LHCN-M2 (cell line): ENCODE measurements around the gene OR4F6. TPM values are rescaled to one million over a fixed set of nuclear protein-coding genes. Genes with fewer than 3 reads are reported as not detected.
A peak's percentile ranks its signal among the peaks of the same experiment; 100 is the strongest.
"Not testable (repeated sequence)": the region's sequence is repeated elsewhere in the genome, so short reads cannot be mapped to it uniquely, and the experiment has no call there.

Experiments used
- DNase-seq: peaks from one replicate; pipeline ENCODE4 v3.0.0-alpha.2; 2012; ENCODE audit warnings: low read depth
- polyA plus RNA-seq: library from polyadenylated mRNA; unstranded; fragments of >200 nt; gene quantifications from one replicate; pipeline ENCODE4 v1.2.1, GENCODE V29; 2012; ENCODE audit warnings: missing spikeins
- total RNA-seq: library from RNA; depleted of rRNA; stranded (reverse); fragments of >200 nt; gene quantifications from 2 replicates; pipeline ENCODE4 v1.2.3, GENCODE V29; 2014; rRNA removed

The OR4F6 gene, protein sequence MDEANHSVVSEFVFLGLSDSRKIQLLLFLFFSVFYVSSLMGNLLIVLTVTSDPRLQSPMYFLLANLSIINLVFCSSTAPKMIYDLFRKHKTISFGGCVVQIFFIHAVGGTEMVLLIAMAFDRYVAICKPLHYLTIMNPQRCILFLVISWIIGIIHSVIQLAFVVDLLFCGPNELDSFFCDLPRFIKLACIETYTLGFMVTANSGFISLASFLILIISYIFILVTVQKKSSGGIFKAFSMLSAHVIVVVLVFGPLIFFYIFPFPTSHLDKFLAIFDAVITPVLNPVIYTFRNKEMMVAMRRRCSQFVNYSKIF
- total RNA-seq, result not detected in 2 replicates
- polyA plus RNA-seq, result not detected

- DNase-seq, result no peak
These were observed at the start of gene OR4F6 for GRCh38 chr15:101803209-101803608. Gene OR4F6, plus strand, starts transcription at chr15:101803509. Its CDS starts 2,211 bp downstream, at chr15:101805720.

DNA sequence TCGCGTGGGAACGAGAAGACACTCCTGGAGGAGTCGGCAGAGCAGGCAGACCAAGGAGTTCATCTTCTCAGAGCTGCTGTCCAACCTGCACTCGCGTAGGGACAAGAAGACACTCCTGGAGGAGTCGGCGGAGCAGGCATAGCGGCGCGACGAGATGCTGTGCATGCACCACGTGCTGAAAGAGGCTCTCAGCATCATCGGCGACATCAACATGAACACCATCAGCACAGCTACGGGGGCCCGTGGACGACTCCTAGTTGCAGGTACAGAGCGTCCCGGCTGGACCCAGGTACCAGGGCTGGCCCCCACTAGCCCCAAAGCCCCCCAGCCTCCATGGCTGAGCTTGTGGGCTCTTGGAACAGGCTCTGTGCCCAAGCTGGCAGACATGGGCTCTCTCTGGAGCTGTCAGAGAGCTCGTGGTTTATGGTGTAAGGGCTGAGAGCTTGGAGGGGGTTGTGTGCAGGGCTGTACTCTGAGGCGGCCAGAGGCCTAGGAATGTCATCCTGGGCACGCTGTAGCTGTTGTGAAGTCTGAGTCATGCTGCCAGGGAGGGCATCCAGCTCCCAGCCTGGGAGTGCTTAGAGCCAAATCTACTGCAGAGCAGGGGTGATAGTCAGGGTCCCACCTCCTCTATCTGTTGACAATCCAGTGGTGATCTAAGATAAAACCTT is 38.5 kb upstream of the OR4F6 start:
- DNase-seq, result peak; percentile 2

- not testable (repeated sequence) for DNase-seq
These were observed 38.0 kb upstream of the OR4F6 start for GRCh38 chr15:101765340-101765671.

GRCh38 chr15:101765772-101766456 is 37.4 kb upstream of the OR4F6 start:
- DNase-seq, result no peak

DNA sequence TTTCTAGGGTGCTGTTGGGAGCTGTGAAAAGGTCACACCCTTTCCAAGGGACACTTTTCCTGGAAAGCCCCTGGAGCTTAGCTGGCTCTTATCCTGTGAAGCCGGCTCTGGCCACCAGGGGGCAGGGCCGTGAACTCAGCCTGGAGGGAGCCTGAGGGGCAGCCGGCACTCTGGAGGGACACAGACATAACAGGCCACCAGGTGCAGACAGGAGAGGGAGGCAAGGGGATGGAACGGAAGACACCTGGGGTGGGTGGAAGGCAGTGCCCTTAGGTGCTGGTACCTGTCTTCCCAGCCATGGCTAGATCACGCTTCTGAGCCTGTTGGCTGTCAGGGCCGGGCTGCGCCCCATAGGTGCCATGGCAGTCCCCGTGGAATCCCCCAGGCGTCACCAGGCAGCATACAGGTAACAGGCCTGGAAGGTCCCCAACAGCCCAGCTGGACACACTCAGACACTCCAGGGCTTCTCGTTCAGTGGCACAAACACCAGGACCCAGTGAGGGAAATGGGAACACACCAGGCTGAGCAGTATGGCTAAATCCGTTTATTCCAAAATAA is 36.1 kb upstream of the OR4F6 start:
- not testable (repeated sequence) for DNase-seq

GRCh38 chr15:101772921-101773320 is 30.4 kb upstream of the OR4F6 start:
- DNase-seq, result no peak

DNA sequence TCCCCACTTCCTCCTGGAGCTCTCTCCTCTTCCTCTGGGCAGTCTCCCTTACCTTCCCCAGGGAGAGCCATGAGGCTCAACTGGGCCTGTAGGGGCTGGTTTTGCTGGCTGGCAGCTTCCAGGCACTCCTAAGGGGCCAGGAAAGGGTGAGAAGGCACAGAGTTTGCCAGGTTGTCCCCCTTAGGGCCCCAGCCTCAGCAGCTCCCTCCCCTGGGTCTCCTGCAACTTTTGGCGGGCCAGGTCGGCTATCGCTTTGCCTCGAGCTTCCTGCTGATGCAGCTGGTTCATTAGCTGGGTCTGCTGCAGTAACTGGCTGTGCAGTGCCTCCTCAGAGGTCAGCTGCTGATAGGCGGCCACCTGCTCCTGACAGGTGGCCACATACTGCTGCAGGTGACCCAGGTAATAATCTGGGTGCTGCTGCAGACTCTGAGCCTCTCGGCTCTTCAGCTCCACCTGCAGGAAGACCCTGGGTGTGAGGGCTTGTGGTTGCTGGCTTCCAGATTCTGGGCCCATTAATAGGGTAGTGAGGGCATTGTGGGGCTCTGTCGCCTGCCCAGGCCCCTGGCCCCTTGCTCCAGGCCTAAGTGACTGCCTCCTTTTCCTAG is 29.7 kb upstream of the OR4F6 start:
- no peak for DNase-seq

DNA sequence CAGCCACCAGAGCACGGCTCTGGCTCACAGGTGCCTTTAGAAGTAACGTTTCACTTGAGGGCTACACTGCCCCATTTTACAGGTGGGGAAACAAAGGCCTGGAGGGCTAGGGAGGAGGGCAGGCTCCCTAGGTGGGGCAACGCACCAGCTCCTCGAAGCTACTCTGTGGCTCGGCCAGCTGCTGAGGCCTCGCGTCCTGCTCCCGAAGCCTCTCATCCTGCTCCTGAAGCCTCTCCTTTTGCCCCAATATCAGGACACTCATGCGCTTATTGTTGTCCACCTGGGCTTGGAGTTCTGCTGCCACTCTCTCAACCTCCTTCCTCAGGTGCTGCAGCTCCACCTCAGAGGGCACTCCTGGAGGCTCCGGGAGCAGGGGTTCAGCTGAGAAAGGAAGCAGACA is 28.2 kb upstream of the OR4F6 start:
- DNase-seq, result no peak

GRCh38 chr15:101778576-101778975 is 24.7 kb upstream of the OR4F6 start:
- DNase-seq, result not testable (repeated sequence)

DNA sequence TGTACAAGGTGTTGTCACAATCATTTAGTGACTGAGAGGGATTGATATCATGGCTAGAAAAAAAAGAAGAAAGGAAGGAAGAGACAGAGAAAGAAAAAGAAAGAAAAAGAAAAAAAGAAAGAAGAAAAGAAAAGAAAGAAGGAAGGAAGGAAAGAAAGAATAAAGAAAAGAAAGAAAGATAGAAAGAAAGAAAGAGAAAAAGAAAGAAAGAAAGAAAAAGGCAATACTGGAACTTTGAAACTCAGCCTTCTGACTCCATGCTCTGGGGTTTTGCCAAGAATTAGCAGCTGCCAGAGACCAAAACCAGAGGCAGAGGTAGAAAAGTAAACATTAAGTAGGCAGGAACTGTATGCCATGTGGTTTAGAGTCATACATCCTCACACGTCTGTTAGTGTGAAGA is 23.1 kb upstream of the OR4F6 start:
- DNase-seq, result peak; percentile 61

DNA sequence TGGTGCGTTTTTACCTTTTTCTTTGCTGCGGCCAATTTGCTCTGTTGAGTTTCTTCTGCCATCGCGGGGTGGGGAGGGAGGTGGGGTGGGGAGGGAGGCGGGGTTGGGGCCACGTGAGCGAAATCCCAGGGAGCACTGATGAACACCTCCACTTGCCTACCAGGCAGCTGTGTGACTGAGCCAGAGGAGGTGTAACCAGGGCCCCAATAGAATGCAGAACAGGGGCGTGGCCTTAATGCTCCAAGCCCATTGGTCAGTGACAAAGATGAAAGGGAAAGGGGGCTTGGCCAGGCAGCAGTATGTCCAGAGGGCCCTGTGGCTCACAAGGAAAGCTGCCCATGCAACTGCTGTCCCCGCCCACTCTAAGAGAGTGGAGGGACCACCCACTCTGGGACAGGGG is 21.4 kb upstream of the OR4F6 start:
- DNase-seq, result no peak

GRCh38 chr15:101784644-101785043 is 18.7 kb upstream of the OR4F6 start:
- no peak for DNase-seq

- DNase-seq, result not testable (repeated sequence)
These were observed 16.9 kb upstream of the OR4F6 start for GRCh38 chr15:101786422-101786821.

DNA sequence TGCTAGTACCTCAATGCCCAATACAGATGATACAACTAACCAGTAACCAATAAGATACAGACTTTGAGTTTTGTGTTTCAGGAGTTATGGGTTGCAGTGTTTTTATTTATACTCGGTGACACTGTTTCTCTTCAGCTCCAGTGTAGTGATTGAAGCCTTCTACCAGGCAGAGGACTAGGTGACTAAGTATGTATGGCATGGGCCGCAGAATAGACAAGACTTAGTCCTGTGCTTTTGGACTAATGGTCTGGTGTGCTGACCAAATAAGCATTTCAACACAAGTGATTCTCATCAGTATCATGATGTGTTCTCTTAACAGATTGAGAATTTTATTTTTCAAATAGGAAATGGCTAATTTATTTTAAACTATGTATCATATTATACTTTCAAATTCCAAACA is 15.3 kb upstream of the OR4F6 start:
- DNase-seq, result not testable (repeated sequence)

GRCh38 chr15:101788503-101789269 is 14.6 kb upstream of the OR4F6 start:
- DNase-seq, result not testable (repeated sequence)

DNA sequence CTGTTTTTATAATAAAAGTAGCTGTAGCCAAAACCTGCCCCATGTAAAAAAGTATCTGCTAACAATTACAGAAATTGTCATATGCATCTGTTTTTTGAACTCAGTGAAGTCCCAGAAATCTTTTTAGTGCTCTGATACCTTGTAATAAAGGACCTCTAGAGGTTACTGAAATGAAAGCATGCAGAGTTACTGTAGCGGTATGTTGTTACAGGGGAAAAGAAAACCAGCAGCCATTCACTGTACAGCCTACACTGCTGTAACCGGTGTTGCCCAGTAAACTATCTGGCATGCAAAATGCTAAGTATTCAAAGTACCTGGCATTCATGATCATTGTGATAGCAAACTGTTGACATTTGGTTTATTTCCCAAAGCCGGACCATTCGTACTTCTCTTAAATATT is 12.6 kb upstream of the OR4F6 start:
- not testable (repeated sequence) for DNase-seq

GRCh38 chr15:101793981-101794380 is 9.3 kb upstream of the OR4F6 start:
- not testable (repeated sequence) for DNase-seq

DNA sequence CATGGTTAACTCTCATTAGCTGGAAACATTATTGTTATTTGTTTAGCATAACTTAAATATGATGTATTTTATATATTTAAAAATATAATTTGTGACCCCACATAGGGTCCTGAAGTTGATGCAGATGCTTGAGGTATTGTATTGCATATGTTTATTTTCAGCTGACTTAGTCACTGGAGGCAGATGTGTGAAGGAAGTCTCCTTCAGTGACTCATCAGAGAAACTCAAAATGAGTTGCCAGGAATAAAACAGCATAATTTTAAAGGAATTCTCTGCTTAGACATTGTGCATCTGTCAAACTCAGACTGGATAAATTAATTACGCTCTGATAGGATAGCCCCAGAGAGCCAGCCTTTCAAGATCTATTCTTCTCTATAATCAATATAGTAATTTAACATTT is 7.9 kb upstream of the OR4F6 start:
- peak; percentile 78 for DNase-seq

GRCh38 chr15:101799665-101800064 is 3.6 kb upstream of the OR4F6 start:
- no peak for DNase-seq

GRCh38 chr15:101801048-101801447 is 2.3 kb upstream of the OR4F6 start:
- no peak for DNase-seq

- DNase-seq, result no peak
These were observed 367 bp downstream of the OR4F6 start for GRCh38 chr15:101803676-101804075.
